AML-193 (cell line): ENCODE data around the gene NTF3.

Experiments
- DNase-seq, 2 experiments: peaks; one replicate each; lab custom pipeline; 2025; lab: John Stamatoyannopoulos, UW

The NTF3 gene

DNA sequence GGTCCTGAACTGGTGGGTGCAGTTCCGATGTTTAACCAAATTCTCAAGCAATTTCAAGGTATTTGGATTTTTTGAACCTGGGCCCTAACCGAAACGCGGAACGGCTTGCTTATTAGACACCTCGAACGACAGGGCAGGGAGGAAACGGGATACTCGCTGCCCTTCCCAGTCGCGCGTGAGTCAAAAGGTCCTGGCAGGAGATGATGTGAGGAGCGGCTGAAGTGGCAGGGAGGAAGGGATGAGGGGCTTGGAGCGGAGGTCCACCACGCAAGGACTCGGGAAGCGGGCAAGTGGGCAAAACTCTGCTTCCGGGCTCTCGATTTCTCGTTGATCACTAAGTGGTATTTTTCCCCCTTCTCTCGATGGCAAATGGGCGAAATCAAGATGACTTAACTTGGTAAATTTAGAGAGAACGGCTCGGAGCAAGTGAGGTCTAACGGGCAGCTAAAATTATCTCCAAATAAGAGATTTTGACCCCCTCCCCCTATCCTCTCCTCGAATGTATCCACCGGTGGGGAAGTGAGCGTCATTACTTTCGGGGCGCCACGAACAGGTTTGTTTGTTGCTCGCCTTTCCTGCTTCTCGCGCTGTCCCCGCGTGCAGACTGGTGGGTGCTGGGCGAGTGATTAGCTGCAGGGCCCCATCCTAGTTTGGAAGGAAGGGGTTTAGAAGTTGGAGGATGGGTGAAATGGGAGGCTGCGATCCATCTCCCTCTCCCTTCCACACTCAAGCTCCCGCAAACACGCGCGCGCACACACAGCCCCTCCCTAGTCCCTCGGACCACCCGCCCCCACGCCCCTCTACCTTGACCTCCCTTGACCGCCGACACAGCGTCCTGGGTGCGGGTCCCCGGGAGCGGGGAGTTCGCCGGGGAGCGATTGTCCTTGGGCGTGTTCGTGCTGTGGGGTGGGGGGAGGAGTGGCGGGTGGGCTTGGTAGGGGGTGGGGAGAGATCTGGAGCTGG lies 986 bp upstream of the NTF3 start:
- DNase-seq = no peak

DNA sequence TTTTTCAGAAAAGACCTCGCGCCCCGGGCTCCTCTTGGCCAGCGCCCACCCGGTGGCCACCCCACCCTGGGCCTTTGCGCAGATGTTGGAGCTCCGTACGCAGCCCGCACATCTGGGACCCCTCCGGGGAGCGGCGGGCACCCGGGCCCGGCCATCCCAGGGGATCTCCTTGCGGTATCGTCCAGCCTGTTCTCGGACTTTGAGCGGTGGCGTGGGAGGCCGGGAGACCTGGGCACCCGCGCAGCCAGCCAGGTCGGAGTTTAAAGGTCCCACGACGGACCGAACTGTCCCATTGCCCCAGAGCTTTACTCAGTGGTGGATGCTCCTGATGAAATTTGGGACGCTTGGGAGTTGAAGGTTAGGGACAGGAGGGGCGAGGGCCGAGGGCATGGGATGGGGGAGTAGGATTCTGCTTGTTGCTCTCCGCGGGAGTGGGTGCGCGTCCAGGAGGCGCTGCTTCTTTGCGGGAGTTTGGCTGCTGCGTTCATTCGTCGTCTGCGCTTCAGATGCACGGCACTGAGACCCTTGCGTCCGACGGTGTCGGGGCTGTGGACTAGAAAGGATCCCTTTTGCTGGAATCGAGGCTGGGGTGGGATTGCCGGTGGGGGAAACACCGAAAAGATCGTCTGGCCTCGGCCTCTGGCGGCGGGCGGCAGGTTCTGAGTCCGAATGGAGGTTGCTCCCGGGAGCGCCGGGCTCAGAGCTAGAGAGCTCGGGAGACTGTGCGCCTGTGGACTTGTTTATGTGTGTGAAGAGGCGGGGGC lies 1.4 kb downstream of the NTF3 start:
- no peak for DNase-seq

DNA sequence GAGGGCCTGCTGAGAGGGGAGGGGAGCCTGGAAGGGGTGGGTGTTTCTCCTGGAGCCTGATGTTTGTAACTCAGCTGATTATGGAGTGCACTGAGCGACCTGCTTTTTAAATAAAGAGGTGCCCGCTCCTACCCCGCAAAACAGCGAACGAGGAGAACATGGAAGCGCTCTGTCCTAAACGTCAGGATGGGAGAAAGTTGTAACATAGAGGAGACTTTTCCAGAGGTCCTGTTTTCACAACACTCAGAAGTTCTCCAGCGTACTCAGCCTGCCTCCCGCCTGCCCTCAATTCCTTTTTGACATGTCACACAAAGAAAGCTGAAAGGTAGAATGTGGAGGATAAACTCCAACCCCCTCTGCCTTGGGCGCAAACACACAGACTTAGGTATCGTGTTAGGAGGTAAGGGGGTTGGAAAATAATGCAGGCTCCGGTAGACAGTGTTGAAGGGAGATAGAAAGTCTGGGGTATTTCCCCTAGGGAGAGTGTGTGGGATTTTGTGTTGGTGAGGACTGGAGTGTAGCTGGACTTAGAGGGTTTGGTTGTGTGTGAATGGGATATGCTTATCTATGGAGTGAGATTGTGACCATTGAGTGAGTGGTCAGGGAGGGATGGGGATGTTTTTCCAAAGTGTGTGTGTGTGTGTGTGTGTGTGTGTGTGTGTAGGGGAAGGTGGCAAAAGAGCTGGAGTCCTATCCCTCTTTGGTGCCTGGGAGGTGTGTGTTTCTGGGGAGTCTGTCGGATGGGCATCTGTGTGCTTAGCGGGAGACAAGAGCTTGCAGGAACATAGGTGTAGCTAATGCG lies 2.1 kb downstream of the NTF3 start:
- no peak for DNase-seq

DNA sequence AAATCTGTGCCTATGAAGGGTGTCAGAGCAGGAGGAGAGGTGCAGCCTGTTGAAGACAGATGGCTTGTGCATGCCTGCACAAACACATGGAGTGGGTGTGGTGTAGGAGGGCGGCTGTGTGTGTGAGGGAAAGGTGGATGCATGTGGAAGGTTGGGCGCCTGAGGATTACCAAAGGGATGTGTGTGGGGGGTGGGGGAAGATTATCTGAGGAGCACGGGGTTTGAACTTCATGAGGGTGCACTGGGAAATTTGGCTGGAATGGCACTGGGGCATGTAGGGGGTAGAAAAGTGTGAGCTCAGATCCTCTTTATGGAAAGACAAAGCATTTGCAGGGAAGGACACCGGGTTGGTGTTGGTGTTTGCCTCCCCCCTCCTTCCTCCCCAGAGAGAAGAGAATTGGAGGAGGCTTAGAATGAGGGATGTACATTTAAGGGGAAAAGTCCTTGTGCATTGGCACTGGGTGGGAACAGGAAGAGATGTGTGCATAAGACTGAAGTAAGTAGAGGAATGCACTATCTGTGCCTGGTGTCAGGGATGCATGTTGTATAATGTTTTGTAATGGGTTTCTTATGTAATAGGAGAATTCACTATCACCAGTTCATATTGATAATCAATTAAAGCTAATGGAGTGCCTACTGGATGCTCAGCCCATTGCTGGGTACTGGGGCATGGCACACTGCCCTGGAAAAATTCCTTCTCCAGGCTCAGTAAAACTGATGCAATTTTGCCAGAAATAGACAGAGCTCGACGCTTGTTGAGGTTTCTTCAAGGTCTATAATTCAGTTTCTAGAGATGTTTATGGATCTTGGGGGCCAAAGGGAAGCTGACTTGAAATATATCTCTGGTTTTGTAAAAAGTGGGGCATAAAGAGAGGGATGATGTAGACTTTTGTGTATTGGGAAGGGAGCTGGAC lies 3.0 kb downstream of the NTF3 start:
- DNase-seq = no peak

DNA sequence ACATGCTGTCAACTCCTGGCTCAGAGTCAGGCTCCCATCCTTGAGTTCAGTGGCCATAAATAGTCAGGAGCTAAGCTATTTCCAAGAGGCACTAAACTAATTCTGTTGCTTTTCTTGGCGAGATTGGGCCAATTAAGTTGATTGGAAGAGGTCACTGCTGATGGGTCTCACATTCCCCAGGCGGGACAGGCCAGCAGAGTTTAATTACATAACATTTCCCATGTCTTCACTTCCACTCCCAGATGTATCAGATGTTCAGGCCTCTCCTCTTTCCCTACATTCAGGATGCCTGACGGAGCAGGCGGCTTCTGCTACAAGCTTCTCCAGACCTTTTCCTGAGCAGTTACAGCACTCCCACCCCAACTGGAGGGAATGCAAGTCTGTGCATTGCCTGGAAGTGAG lies 5.3 kb downstream of the NTF3 start:
- DNase-seq = no peak

DNA sequence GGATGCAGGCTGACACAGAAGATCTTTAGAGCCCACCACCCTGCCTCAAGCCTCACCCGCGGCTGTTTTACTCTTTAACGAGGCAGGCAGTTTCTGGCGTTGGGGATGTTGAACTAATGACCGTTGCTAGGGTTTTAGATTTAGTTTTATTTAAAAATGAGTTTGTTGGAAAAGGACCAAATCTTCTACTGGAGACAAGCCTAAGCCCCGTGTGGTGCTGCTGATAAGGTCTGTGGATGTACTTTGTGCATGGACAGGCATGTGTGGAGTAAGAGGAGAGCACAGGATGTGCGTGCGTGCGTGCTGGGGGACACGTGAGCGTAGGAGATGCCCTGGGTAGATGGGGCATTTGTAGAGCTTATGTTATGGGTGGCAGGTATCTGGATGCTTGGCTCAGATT lies 5.7 kb downstream of the NTF3 start:
- no peak for DNase-seq

DNA sequence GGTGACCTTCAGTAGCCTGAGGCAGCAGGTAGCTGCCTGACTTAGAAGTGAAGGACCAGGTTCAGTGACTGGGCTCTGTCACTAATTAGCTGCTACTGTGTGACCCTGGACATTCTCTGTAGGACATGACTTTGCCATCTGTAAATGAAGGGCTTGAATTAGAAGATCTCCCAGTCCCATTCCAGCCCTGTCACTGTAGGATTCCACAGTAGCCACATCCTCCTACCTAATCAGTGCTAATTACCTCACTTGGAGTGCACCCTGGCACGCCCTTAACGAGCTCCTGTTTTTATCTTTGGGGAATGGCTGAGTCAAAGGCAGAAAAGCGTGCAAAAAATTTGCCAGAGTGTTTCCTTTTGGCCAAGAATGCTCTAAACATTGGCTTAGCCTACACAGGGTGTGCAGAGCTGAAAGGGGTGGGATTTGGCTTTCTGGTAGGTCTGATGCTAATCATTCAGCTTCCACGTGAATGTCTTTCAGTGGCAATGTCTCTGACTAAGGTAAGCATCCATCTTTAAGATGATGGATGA lies 6.8 kb downstream of the NTF3 start:
- no peak for DNase-seq

DNA sequence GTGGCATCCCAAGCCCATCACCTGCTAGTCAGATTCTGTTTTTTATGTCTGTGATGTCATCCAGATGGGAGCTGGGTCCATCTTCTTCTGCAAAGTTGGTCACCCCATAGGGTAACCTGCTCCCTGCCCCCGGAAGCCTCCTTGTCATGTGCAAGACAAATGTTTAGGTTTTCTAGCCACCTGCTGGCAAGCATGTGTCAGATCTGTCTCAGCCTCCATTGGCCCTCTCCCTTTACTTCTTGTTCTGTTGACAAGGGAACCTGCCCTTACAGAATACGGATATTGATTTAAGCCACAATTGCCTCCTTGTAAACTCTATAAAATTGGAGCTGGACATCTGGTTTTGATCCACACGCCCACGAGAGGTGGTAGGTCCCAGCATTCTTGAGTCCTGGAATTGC lies 7.5 kb downstream of the NTF3 start:
- no peak for DNase-seq

DNA sequence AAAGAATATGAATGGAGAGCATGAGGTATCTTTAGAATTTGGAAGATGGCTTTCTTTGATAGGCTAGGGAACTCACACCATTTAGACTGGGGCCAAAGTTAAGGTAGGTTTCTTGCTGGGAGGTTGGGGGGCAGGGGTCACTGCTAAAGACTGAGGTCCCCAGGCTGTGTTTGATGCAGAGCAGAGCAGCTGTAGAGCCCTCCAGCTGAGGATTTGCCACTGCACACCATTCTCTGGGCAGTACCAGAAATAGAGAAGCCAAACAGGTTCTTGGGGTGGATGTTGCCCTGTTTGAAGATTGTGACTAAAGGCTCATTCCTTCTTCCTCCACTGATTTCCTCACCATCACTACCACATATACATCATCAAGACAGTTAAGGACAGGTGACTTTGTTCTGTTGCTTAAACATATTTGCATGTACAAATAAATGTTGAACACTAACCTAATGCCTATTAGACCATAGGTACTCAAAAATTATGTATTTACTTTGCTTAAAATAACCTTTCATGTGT lies 7.9 kb downstream of the NTF3 start:
- DNase-seq = no peak

DNA sequence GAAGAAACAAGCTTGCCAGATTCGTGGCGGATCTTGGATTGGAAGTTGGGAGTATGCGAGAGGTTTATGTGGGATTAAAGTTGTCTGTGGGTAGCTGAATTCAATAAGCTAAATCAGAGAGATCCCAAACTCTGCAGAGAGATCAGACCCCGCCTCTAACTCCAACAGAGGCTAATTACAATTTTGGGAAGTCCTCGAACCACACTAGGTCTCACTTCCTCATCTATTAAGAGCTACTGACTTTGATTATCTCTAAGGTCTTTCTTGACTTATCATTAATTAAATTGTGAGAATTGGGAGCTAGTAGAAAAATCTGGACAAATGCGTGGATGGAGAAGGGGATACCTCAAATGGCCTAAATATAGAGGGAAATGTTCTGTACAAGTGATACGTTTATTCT lies 9.1 kb downstream of the NTF3 start:
- no peak for DNase-seq

DNA sequence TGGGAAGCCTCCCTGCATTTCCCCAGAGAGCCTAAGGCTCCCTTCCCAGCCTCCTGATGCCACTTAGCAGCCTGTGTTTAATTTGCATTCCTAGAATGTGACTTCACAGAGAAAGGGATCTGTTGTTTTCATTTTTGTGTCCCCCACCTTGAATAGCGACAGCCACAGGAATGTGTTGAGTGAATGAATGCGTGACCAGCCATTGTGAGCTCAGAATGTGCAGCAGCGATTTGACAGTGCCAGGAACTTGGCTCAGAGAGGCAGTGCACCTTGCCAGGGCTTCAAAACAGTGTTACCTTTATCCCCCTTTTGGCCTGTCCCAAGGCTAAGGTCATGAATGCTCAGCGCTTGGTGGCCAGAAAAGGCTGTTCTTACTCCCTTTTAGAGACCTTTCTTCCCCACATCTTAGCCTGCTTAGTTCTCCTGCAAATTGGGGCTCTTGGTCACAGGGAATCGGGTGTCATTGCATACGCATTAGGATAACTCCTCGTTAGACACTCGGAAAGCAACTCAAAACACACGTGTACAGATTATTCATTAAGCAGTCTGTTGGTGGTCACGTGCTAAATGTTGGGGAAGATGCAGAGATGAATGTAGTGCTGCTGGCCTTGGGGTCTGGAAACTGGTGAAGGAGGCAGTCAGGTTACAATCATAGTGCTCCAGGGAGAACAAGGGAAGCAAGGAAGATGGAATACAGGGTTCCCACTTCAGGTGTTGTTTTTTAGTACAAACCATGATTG lies 9.8 kb downstream of the NTF3 start:
- DNase-seq = no peak

DNA sequence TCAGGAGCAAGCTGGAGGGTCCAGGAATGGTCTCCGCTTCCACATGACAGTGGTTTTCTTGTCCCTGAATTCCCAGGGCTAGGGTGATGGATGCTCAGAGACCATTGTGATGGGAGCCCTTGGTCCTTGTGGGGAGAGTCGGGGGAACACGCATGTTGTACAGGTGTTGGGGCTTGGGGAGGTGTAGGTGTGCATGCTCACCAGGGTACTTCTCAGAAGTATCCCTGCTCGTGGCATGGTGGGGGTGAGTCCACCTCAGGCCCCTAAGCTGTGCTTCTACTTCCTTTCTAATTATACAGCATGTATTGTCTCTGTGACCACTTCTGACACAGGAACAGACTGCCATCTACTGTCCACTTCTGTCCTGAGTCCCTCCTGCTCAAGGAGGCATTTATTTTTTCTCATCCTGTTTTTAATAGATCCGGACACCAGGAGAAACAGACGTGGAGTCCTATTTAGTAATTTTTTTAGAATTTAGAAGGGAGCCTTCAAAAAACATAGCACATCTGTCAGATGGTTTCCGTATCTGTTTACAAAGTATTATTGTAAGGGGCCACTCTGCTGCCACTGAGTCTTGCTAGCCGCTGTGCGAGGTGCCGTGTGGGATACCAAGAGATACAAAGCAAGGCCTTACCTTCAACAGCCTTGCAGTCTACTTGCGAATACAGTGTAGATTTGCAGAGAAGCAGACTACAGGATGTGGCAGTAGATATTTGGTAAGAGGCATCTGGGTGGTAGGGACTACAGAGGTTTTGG lies 10.5 kb downstream of the NTF3 start:
- DNase-seq = peak; percentile 22 to 62

DNA sequence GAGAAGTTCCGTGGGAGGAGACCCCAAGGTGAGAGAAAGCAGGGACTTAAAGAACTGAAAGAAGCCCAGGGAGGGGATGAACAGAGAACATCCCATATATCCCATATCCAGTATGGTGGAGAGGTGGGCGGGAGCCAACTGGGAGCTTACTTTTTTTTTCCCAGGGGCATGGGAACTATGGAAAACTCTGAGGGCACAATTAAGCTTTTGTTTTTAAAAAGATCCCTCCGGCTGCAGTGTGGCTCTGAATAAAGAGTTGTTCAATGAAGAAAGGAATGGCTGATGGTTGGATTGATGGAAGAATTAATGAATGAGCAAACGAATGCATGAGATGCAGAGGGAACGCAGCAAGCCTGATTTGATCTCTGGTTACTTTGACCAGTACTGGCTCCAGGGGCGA lies 12.6 kb downstream of the NTF3 start:
- DNase-seq = no peak

DNA sequence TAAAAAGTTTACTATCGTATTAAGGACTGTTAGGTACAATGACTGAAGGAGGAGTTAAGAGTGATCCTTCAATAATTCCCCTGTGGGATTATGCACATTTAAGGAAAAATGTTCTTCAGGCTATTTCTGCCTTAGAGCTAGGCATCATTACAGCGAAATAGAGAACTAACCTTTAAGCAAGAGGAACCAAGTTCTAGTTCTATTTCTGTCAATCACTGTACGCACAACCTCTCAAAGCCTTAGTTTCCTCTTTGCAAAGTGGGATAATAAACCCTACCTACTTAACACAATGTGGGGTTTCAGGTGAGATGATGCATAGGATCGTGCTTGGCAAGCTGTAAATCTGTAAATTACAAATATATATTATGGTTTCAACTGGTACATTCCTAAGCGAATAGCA lies 15.4 kb downstream of the NTF3 start:
- no peak for DNase-seq

DNA sequence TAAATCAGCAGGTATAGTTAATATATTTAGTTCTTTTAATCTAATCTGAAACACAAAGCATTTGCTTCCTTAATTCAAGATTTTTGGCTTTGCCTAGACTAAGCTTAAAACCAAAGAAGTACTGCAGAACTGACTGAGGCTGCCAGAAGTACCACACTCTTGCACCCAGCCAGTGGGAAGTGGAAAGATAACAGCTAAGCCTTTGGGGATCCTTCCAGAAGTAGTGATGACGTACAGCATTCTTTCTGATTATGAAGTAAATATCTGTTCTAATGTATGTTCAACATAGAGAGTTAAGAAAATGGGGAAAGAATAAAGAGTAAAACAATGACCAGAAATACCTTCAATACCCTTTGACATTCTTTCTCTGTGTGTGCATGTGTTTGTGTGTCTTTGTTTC lies 19.3 kb downstream of the NTF3 start:
- no peak for DNase-seq

DNA sequence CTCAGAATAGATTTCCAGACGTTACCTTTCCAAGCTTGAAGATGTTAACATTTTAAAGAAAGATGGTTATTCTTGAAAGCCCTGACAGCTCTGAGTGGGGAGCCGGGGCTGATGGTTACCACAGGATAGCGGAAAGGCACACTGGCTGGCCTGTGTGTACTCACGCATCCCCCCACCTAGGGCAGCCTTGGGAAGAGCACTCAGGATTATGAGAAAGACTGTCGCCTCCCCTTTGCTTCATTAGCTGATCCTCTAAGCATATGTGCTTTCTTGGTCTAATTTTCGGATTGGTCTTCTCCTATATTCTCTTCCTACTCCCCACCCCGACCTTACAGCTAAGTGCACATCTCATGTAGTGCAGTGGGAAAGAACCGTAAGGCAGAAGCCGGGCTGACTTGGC lies 20.7 kb downstream of the NTF3 start:
- DNase-seq = no peak

DNA sequence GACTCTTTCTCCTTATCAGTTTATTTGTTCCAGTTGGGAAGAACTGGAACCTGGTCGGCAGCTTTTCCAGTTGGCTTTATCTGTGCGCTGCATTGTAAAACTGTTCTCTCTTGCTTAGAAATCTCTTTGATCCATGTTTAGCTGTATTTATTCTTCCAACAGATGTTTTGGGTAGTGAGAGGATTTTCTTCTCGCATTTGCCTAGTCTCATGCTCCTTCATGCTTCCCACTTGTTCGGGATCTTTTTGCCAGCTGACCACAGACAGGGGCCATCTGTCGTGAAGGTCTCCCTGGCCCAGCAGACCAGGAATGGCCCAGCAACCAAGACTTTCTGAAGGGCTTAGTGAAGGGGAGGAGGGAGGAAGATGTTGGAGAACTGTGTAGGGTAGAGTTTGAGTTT lies 21.6 kb downstream of the NTF3 start:
- DNase-seq = no peak

DNA sequence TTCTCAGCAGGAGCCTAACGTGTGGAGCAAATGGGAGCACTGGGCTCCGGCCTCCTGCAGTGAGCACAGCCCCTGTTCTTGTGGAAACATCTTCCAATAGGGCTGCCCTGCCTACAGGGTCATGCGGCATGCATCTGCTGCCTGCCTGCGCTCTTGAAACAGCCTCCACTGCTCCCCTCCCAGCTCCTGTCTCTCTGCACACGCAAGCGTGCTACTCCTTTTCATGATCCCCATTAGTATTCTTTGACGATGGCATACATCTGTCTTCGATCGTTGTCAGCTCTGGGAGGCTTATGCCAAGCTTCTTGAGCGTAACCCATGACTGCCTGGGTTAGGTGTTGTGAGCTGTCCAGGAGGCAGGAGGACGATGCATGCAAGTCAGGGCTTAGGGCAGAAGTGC lies 23.1 kb downstream of the NTF3 start:
- DNase-seq = no peak

DNA sequence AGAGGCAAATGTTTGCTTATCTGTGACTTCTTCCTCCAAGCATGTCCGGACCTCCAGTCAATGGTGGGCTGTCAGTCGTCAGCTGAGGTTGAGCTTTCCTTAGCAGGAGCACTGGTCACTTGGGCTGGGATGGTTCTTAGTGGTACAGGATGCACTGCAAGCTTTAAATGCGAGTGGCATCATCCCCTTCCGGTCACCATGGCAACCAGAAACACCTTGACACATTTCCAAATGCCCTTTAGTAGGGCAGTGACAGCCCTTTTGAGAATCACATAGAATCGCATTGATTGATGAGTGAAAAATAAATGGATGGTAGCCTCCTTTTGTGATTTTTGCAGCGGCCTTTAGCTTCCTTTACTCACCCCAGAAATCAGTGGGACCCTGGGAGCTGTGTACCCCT lies 24.1 kb downstream of the NTF3 start:
- no peak for DNase-seq
